ENCODE measurements around the gene TBL2. TPM values are rescaled to one million over a fixed set of nuclear protein-coding genes. Genes with fewer than 3 reads are reported as not detected.
"Not testable (repeated sequence)": the region's sequence is repeated elsewhere in the genome, so short reads cannot be mapped to it uniquely, and the experiment has no call there.

TBL2 gene
- total RNA-seq, 2 donors from 2014 or later = 36.5 to 50.2 TPM

GRCh38 chr7:73544678-73545077 lies 33.7 kb downstream of the TBL2 start:
- Histone ChIP-seq H3K27me3 (no peaks in the 10 kb centered on the region), H3K9me3 (no peaks in the 10 kb centered on the region), H3K4me1 (no peaks in the 10 kb centered on the region), H3K36me3 (peaks cover 12% of the 10 kb centered on the region), H3K4me3 (no peak overlapping the region), H3K27ac (no peak overlapping the region), H3K9ac (ENCODE audit: low read depth in 2 of 2, low read length in 2 of 2) (no peak overlapping the region)
- TF ChIP-seq CTCF (IDR thresholded peaks at IDR 0.05) = no peak
- intact Hi-C loops (cut with DNase I) = loop anchor here (10.0 kb wide), 1 partner anchor 60 kb away; no protein-coding TSS in a partner anchor
- no peak for DNase-seq

- no peak for DNase-seq
- peaks cover 39% of the 10 kb centered on the region for H3K36me3 ChIP-seq
These were observed 36.7 kb downstream of the TBL2 start for GRCh38 chr7:73541722-73542121.

GRCh38 chr7:73539709-73540108 lies 38.7 kb downstream of the TBL2 start:
- H3K36me3 ChIP-seq = peaks cover 42% of the 10 kb centered on the region
- TF ChIP-seq CTCF (IDR thresholded peaks at IDR 0.05) = no peak

More at GRCh38 chr7:73541722-73542121, 36.7 kb downstream of the TBL2 start:
- Histone ChIP-seq H3K27me3 (no peaks in the 10 kb centered on the region), H3K27ac (no peak overlapping the region), H3K9ac (ENCODE audit: low read depth in 2 of 2, low read length in 2 of 2) (no peak overlapping the region), H3K4me3 (no peak overlapping the region), H3K9me3 (no peaks in the 10 kb centered on the region), H3K4me1 (no peaks in the 10 kb centered on the region)
- intact Hi-C loops (cut with DNase I) = loop anchor here (10.0 kb wide), 1 partner anchor 57 kb away; no protein-coding TSS in a partner anchor
- no peak for TF ChIP-seq CTCF (IDR thresholded peaks at IDR 0.05)

GRCh38 chr7:73538510-73538909 lies 39.9 kb downstream of the TBL2 start:
- H3K9me3 ChIP-seq; H3K27me3 ChIP-seq; DNase-seq; H3K4me3 ChIP-seq; H3K4me1 ChIP-seq; intact Hi-C loops (cut with DNase I); H3K9ac ChIP-seq (ENCODE audit: low read depth in 2 of 2, low read length in 2 of 2); H3K27ac ChIP-seq: not testable (repeated sequence)
- H3K36me3 ChIP-seq = peaks cover 42% of the 10 kb centered on the region

More at GRCh38 chr7:73539709-73540108, 38.7 kb downstream of the TBL2 start:
- Histone ChIP-seq H3K27ac (no peak overlapping the region), H3K4me1 (no peaks in the 10 kb centered on the region), H3K27me3 (no peaks in the 10 kb centered on the region), H3K9me3 (no peaks in the 10 kb centered on the region), H3K9ac (ENCODE audit: low read depth in 2 of 2, low read length in 2 of 2) (no peak overlapping the region), H3K4me3 (no peak overlapping the region)
- intact Hi-C loops (cut with DNase I) = loop anchor here (10.0 kb wide), 1 partner anchor 55 kb away; no protein-coding TSS in a partner anchor
- DNase-seq = no peak

GRCh38 chr7:73537051-73537450 lies 41.3 kb downstream of the TBL2 start:
- Histone ChIP-seq H3K36me3 (peaks cover 36% of the 10 kb centered on the region), H3K27me3 (no peaks in the 10 kb centered on the region), H3K27ac (no peak overlapping the region), H3K9me3 (no peaks in the 10 kb centered on the region), H3K4me1 (no peaks in the 10 kb centered on the region), H3K4me3 (no peak overlapping the region), H3K9ac (ENCODE audit: low read depth in 2 of 2, low read length in 2 of 2) (no peak overlapping the region)
- intact Hi-C loops (cut with DNase I) = no loop called here
- no peak for DNase-seq
- no peak for TF ChIP-seq CTCF (IDR thresholded peaks at IDR 0.05)

- Histone ChIP-seq H3K4me1 (no peaks in the 10 kb centered on the region), H3K27ac (no peak overlapping the region), H3K4me3 (no peak overlapping the region), H3K36me3 (peaks cover 36% of the 10 kb centered on the region), H3K27me3 (no peaks in the 10 kb centered on the region), H3K9me3 (no peaks in the 10 kb centered on the region), H3K9ac (ENCODE audit: low read depth in 2 of 2, low read length in 2 of 2) (no peak overlapping the region)
- TF ChIP-seq CTCF (IDR thresholded peaks at IDR 0.05) = no peak
- intact Hi-C loops (cut with DNase I) = no loop called here
- no peak for DNase-seq
These were observed 41.9 kb downstream of the TBL2 start for GRCh38 chr7:73536479-73536878.

GRCh38 chr7:73535918-73536317 lies 42.5 kb downstream of the TBL2 start:
- H3K4me1 ChIP-seq; H3K9me3 ChIP-seq; H3K4me3 ChIP-seq; DNase-seq; H3K9ac ChIP-seq (ENCODE audit: low read depth in 2 of 2, low read length in 2 of 2); intact Hi-C loops (cut with DNase I); H3K27ac ChIP-seq; H3K27me3 ChIP-seq: not testable (repeated sequence)
- peaks cover 36% of the 10 kb centered on the region for H3K36me3 ChIP-seq

Data from colonic mucosa (tissue), 4 donors.